NCI-H2029 treated with DMSO at 0.1 percent for 48 hours (cell line): ENCODE data around the gene MAPK8IP2.

Experiments used
- DNase-seq: peaks from one replicate; lab custom pipeline; 2025; lab: John Stamatoyannopoulos, UW

Gene MAPK8IP2

DNA sequence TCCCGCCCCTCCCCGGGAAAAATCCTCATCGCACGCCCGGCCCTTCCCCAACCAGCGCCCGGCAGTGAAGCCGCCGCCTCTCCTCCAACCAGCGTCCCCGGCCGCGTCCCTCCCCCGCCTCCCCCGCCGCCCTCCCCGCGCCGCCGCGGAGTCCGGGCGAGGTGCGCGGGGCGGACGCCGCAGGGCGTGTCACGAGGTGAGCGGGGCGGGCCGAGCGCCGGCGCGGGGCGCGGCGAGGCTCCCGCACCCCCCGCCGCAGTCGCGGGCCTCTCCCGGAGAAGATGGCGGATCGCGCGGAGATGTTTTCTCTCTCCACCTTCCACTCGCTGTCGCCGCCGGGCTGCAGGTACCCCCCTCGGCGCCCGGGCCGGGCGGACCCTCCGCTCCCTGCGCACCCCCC lies at the start of gene MAPK8IP2:
Gene MAPK8IP2 (plus strand): TSS at position 256 of the 400 bp plus-strand sequence. CDS start 26 bp downstream, at position 282.
- DNase-seq = no peak

DNA sequence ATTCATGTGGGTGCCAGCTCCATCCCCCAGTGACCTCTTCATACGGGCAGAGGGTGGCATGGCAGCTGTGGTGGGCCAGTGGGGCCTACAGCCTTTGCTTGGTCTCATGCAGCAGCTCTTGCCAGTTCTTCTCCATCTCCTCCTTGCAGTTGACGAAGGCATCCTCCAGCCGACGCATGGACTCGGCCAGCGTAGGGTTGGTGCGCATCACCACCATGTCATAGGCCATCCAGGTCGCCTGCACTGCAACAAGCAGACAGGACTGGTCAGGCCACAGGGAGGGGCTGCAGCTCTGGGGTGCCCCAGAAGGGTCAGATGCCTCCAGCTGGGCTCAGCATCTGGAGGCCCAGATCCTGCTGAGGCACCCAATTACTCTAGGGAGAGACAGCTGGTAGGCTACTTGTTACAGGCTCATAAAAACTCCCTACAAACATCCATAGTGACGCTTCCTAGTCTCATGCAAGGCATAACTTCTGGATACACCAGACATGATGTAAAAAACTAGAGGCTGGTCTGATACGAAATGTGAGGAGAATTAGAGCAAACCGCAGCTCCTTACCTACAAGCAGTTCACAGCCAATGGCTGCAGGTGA lies 49.3 kb upstream of the MAPK8IP2 start:
- no peak for DNase-seq

GRCh38 chr22:50553310-50553709 lies 47.3 kb upstream of the MAPK8IP2 start:
- DNase-seq = no peak

GRCh38 chr22:50556703-50557102 lies 43.9 kb upstream of the MAPK8IP2 start:
- DNase-seq = no peak

DNA sequence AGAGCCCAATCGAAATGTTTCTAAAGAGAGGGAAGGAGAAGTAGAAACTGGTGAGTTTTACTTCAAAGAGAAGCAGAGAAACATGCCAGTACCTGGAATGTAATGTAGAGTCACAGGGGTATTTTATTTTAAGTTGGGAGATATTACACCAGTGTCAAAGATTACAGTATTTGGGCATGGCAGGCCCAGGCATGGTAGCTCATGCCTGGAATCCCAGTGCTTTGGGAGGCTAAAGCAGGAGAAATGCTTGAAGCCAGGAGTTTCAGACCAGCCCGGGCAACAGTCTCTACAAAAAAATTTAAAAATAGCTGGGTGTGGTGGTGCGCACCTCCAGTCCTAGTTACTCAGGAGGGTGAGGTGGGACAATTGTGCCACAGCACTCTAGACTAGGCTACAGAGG lies 40.6 kb upstream of the MAPK8IP2 start:
- no peak for DNase-seq

DNA sequence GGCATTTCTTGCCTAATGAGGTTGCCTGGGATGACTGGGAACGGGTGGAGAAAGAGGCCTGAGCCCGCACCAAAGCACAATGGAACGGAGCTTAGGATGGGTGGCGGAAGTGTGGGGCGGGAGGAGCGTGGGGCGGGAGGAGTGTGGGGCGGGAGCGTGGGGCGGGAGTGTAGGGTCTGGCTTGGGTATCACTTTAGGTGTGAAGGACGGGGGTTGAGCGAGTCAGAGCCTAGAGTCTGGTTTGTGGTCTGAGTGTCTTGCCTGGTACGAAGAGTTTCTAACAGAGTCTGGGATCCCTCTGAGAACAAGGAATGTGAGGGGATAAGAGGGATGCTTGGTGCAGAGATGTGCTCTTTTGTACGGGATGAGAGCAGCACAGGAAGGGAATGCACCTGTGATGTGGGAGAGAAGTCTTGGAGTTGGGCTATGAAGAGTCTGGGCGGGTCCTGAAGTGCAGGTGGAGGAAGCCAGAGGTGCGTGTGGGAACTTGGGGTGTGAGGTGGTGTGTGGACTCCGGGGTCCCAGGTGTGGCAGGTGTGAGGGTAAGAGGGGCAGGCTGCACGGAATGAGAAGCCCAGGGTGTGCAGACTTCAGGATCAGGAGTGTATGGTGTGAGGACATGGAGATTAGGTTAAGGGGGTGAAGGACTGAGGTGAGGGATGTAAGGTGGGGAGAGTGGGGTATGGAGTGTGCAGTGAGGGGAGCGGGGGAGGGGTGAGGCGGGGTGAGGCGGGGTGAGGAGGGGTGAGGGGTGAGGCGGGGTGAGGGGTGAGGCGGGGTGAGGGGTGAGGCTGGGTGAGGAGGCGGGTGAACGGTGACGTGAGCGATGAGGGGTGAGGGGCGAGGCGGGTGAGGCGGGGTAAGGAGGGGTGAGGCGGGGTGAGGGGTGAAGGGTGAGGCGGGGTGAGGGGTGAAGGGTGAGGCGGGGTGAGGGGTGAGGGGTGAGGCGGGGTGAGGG lies 38.9 kb upstream of the MAPK8IP2 start:
- no peak for DNase-seq

DNA sequence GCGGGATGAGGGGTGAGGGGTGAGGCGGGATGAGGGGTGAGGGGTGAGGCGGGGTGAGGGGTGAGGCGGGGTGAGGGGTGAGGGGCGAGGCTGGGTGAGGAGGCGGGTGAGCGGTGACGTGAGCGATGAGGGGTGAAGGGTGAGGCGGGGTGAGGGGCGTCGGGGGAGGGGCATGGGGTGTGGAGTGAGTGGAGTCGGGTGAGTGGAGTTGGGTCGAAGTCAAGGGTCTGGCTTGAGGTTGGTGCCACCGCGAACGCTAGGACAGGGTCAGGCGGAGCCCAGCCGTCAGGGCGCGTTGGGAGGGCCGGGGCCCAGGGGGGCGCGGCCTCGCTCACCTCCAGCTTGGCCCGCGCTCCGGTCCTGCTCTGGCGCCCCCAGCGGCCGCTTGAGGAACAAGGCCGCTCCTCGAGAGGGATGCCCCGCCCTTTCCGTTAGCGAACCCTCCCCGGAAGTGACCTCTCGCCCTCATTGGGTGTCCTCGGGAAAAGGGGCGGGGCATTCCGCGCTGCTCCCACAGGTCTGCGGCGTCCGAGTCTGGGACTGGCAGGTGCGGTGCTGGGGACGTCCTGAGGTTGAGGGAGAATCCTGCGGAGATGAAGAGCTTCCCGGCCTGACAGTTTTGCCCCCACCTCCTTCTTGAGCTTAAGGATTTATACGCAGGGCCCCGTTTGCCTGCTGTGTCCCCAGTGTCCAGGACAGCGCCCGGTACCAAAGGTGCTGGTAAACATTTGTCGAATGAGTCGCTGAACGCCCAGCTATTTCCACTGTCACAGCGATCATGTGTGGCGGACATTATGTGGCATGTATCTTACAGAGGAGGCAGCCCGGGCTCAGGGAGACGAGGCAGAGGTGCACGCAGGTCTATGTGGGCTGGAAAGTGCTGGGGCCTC lies 37.8 kb upstream of the MAPK8IP2 start, which contains the start of gene SYCE3:
Gene SYCE3 (minus strand): TSS at position 397 of the 890 bp plus-strand sequence. CDS start 6,514 bp downstream, outside the sequence.
- DNase-seq = peak; percentile 56

DNA sequence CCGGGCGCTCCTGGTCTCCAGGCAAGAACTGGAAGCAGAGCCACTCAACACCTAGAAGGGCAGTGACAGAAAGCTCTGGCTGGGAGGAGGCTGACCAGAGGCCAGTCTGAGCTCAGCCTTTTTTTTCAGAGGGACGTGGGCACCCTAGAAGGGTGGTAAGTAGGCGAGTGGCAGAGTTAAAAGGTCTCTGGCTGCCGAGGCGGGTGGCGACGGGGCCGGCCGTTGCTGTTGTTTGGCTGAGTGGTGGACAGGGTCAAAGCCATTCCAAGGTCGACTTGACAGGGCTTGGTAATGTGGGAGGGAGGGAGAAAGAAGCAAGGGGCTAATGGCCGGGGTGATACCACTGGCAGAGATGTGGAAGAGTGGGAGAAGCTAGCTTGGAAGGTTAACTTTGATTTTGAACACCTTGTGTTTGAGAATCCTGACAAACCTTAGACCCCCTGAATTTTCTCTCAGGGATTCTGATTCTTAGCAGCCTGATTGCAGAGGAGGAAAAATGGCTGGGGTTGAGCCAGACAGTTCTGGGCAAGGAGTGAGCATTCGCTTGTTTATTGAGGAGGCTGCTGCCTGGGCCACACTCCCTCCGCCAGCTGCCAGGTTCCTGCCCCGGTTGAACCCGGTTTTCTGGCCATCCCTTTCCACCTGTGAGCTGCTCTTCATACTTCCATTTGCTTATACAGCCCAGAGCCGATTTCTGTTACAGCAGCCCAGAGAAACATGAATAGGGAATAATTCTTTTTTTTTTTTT lies 37.0 kb upstream of the MAPK8IP2 start:
- DNase-seq = no peak

DNA sequence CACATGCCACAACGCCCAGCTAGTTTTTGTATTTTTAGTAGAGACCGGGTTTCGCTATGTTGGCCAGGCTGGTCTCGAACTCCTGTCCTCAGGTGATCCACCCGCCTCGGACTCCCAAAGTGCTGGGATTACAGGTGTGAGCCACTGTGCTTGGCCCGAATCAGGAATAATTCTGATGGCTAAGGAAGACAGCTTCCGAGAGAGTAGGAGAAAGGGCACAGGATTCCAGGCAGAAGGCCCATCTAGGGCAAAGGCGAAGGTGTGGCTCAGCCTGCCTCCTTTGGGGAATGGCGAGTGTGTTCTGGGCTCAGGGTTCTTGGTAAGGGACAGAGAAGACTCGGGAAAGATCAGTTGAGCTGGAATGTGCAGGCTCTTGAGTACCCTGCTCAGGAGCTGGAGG lies 36.3 kb upstream of the MAPK8IP2 start:
- no peak for DNase-seq

- no peak for DNase-seq
Measured at GRCh38 chr22:50567721-50568252, 32.8 kb upstream of the MAPK8IP2 start.

DNA sequence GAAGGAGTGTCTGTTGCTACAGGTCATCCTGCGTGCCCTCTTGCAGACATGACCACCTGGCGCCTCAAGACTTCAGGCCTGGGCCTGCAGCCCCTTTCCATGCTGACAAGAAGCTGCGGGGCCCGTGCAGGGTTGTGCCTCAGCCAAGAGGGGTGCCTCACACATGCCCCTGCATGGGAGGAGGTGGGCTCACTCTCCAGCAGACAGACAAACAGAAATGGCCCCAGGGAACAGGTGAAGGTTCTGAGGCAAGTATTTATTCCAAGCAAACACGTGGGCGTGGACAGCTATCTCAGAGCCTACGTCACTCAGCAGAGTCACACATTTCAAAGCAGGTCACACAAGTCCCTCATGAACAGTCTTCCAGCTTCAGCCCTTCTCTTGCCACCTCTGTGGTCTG lies 32.0 kb upstream of the MAPK8IP2 start:
- no peak for DNase-seq

- no peak for DNase-seq
Measured at GRCh38 chr22:50569041-50569459, 31.5 kb upstream of the MAPK8IP2 start.

GRCh38 chr22:50569896-50570535 lies 30.6 kb upstream of the MAPK8IP2 start:
- DNase-seq = no peak

DNA sequence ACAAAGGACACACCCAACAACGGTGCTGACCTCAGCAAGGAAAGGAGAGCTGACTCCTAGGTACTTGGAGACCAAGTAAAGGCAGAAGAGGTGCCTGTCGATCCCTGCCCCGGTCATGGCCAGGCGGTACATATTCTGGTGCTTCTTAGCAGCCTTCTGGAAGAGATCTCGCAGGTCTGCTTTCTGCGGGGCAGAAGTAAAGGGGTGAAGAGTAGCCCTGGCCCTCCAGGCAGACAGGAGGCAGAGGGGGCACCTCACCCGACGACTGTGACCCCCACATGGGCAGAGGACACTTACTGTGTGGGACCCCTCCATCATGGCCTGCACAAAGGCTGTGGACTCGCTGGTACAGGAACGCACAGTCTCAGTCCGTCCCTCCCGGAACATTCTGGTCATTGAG lies 29.7 kb upstream of the MAPK8IP2 start:
- no peak for DNase-seq

DNA sequence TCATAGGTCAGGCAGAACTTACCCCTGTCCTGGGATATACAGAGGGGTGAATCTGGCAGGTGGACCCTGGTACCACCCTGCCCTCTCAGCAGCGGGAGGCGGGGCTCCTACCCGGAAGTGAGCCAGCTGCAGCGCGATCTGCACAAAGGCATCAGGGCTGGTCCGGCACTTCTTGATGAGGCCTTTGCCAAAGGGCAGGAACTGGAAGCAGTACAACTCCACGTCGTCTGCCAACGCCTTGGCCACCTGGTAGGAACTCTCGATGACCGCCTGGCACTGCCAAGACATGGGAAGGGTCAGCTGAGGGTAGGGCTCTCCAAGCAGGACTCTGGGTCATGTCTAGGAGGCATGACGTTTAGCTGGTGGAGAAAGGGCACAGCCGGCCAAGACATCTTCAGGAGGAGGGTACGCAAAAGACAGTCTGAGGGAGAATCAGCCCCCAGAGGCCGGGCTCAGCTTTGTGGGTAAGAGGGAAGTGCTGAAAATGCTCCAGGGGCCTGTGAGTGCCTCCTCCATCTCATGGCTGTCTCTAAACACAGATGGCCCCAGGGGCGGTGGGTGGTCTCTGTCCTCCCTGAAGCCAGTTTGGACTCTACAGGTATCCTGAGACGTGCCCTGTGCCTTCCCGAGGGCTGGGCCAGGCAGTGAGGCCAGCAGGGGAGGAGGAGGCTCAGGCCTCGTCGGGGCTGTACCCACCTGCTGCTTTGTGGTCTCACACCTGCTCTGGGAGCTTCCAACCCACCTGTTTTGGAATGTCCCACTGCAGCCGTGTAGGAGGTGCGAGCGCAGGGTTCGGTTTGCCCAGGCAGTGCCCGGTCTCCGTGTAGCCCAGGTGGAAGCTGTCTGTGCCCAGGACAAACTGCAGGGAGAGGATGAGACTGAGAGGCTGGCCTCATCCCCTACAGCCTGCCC lies 29.1 kb upstream of the MAPK8IP2 start:
- DNase-seq = no peak

DNA sequence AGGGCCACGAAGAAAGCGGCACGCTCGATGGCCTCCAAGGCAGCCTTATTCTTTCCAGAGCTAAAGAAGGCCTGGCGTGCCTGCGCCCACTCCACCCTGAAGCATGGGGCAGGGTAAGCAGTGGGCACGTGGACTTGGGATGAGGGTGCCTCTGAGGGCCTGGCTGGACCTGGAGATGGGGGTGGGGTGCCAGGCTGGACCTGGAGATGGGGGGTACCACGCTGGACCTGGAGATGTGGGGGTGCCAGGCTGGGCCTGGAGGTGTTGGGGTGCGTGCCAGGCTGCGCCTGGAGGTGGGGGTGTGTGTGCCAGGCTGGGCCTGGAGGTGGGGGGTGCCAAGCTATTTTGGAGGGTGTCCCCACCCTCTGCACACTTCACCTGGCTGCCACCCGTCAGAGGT lies 27.6 kb upstream of the MAPK8IP2 start:
- no peak for DNase-seq

GRCh38 chr22:50573491-50574382 lies 26.9 kb upstream of the MAPK8IP2 start:
- no peak for DNase-seq

GRCh38 chr22:50574383-50574755 lies 26.2 kb upstream of the MAPK8IP2 start:
- no peak for DNase-seq
